Measurements from ENCODE around the gene TSHZ2.
A peak's percentile ranks its signal among the peaks of the same experiment; 100 is the strongest.
"Not testable (repeated sequence)": the region's sequence is repeated elsewhere in the genome, so short reads cannot be mapped to it uniquely, and the experiment has no call there.

TSHZ2 gene

DNA sequence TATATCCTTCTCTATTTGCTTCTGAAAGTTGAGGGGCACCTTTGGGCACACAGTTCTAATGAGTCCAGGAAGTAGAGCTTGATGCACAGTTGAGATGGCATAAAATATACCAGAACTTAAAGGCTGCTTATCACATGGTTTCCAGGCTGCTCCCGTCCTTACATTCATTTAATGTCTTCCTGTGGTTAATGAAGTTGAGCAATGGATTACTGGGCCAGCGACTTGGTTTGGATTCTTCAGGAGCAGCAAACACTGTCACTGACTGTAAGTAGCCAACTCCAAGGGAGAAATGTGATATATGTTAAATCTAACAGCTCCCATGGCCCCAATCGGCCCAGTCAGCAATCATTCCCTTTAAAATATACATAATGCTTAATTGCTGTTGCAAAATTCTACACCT, 9.0 kb upstream of the TSHZ2 start:
- no peak for DNase-seq

DNA sequence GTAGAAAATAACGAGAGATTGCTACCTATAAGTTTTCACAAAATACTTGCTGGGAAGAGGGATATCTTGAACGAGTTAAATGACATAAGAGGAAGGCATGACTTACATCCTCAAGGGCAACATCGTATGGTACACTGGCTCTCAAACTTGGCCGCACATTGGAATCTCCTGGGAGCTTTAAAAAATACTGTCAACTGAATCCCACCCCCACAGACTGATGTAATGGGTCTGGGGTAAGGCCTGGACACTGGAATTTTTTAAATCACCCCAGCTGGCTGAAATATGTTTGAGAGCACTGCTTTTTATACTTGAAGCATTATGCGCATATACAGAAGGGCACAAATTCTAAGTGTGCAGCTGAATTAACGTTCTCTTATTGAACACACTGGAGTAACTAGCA, 8.0 kb upstream of the TSHZ2 start:
- DNase-seq, result no peak

- DNase-seq, result no peak
Measured at GRCh38 chr20:52965380-52965779, 6.8 kb upstream of the TSHZ2 start.

DNA sequence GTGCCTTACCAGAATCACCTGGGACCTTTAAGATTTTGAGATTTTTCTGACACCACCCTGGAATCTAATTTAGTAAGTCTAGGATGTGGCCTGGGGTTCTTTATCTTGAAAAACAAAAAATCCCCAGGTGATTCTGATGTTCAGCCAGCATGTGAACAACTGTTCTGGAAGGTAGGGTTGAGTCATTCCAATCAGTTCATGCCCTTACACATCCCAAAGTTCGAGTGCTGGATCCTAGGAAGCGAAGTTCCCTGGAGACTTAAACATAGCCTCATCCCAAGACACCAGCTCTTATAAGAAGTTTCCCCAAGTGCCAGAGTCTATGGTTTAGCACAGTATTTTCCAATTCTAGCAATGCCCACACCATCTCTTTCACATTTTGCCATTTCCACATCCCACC, 6.3 kb upstream of the TSHZ2 start:
- no peak for DNase-seq

GRCh38 chr20:52966543-52966942, 5.6 kb upstream of the TSHZ2 start:
- DNase-seq, result not testable (repeated sequence)

DNA sequence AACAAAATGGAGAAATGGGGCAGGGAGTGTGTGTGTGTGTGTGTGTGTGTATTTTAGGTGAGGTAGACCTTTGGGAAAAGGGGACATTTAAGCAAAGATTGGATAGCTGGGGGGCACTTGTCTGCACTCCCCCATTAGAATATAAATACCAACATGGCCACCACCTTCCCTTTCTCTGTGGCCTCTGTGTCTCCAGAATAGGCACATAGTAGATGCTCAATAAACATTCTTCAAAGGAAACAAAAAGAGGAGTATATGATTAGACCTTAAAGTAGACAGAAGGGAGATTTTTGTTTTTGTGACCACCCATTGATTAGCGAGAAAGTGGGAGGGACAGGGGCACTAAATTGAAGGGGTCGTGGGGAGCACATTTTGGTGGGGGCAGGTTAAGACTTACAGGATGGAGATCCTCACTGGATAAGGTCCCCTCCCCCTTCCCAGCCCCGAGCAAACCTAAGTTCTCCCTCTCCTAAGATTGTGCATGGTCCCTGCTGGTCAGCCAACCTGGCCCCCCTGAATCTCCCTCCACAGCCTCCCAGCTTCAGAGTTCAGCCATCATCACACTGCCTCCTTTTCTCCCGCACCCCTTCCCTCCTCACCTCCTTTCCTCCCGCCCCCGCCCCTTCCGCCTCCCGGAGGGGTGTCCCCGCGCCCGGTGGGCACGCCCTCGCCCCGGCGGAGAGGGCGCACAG, 514 bp upstream of the TSHZ2 start:
- DNase-seq, result no peak

DNA sequence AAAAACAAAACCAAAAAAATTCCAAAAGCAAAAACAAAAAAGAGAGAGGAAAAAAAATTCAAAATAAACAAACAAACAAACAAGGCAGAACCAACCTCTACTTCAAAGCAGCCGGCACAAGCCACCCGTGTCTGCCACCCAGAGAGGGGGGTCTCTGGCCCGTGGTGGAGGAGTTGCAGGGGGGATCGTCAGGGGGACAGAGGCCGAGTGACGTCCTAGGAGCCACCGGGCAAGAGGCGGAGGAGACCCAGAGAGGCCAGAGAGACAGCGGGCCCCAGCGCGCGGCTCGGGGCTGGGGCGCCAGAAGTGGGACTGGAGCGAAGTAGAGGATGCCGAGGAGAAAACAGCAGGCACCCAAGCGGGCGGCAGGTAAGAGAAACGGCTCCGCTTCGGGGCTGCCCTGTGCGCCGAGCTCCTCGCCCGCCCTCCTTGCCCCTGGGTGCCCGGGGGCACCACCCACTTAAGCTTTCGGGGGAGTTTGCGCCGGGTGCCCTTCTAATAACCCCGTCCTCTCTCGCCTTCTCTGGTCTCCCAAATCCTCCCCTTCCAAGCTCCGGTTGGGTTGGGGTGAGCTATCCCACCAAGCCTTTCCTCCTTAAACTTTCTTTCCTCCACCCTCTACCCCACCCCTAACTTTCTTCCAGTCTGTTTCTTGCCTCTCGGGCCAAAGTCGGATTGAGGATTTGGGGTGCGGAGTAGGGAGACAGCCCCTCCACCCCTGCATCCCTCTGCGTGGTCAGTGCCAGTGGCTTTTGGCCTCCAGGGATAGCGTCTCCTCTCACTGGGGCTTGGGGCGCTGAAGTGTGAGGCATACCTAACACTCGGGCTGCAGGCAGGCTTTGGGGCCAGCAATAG, 1.0 kb downstream of the TSHZ2 start:
- DNase-seq, result no peak

- DNase-seq, result no peak
Measured at GRCh38 chr20:52974179-52974594, 2.0 kb downstream of the TSHZ2 start.

- no peak for DNase-seq
Measured at GRCh38 chr20:52975029-52975732, 3.0 kb downstream of the TSHZ2 start.

- DNase-seq, result no peak
Measured at GRCh38 chr20:52975803-52976531, 3.8 kb downstream of the TSHZ2 start.

GRCh38 chr20:52978851-52979250, 6.7 kb downstream of the TSHZ2 start:
- no peak for DNase-seq

- no peak for DNase-seq
Measured at GRCh38 chr20:52981051-52981450, 8.9 kb downstream of the TSHZ2 start.

- peak; percentile 49 for DNase-seq
Measured at GRCh38 chr20:52983726-52984450, 11.7 kb downstream of the TSHZ2 start.

- DNase-seq, result no peak
Measured at GRCh38 chr20:52984451-52984810, 12.3 kb downstream of the TSHZ2 start.

- no peak for DNase-seq
Measured at GRCh38 chr20:52985687-52986086, 13.5 kb downstream of the TSHZ2 start.

GRCh38 chr20:52987295-52987694, 15.1 kb downstream of the TSHZ2 start:
- DNase-seq, result no peak

DNA sequence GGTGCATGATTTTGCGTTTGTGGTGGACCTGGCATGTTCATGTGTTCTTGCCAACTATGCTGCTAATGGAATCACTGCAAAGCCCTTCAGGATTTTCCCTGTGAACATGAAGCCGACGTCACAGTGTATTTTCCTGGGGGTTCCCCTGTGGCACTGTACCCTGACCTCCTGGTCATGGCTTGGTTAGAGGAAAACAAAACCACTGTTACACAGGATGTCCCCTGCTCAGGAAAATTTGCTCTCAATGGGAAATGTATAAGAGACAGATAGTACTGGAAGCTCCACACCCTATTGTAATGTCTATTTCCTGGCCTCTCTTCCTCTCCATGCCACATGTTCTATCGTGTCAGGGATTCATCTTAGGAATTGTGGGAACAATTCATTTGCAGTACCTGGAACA, 19.7 kb downstream of the TSHZ2 start:
- DNase-seq, result no peak

DNA sequence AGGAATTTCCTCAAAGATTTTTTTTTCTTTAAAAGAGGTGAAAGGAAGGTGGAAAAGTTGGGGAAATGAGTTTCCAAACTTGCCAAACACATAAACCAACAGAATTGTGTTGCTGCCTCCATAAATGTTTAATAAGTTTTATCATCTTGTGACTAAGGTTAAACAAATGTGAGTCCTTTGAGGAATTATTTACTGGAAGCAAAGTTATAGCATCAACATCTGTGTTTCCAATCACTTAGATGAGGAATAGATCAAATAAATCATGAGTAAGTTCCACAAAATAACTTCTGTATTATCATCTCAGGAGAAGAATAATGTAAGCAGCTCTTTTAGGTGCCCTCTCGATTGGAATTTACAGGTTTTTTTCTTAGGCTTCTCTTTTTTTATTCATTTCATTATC, 20.5 kb downstream of the TSHZ2 start:
- DNase-seq, result no peak

DNA sequence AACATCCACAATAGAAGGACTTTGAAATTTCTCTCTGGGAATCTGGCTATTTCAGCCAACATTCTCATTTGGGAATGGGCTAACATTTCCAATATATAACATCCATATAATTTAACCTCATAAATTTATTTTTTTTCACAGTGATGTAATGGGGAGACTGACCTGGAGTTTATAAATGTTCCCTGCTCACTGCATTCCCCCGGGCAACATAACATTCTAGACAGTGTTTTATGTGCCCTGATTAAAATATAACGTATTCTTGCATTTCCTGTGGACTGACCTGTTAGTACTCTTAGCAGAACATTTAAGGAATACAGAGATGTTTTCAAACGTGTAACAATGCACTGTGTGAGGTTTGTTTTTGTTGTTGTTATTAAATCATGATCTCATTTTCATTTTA, 20.9 kb downstream of the TSHZ2 start:
- no peak for DNase-seq

- DNase-seq, result no peak
Measured at GRCh38 chr20:52994184-52994970, 22.2 kb downstream of the TSHZ2 start.

GRCh38 chr20:52996130-52996529, 24.0 kb downstream of the TSHZ2 start:
- DNase-seq, result no peak

DNA sequence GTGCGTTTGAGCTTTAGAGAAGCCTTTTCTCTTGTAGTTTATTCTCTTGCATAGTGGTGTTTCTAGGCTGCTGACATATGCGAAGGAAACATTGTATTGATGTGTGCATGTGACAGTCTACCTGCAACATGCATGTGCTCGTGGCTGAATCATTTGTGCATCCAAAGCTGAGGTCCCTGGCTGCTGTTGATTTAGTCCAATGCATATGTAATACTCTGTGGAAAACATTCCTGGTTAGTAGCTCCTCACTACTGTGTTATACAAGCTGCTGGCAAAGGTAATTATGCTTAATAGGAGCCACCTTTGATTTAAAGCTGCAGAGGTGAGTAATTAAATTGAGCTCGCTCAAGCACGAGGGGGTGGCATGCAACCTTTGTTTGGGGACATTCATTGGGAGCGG, 24.5 kb downstream of the TSHZ2 start:
- no peak for DNase-seq

Measured in NCI-H1436 (cell line).